Measurements from ENCODE around the gene FST.

The FST gene, protein sequence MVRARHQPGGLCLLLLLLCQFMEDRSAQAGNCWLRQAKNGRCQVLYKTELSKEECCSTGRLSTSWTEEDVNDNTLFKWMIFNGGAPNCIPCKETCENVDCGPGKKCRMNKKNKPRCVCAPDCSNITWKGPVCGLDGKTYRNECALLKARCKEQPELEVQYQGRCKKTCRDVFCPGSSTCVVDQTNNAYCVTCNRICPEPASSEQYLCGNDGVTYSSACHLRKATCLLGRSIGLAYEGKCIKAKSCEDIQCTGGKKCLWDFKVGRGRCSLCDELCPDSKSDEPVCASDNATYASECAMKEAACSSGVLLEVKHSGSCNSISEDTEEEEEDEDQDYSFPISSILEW

DNA sequence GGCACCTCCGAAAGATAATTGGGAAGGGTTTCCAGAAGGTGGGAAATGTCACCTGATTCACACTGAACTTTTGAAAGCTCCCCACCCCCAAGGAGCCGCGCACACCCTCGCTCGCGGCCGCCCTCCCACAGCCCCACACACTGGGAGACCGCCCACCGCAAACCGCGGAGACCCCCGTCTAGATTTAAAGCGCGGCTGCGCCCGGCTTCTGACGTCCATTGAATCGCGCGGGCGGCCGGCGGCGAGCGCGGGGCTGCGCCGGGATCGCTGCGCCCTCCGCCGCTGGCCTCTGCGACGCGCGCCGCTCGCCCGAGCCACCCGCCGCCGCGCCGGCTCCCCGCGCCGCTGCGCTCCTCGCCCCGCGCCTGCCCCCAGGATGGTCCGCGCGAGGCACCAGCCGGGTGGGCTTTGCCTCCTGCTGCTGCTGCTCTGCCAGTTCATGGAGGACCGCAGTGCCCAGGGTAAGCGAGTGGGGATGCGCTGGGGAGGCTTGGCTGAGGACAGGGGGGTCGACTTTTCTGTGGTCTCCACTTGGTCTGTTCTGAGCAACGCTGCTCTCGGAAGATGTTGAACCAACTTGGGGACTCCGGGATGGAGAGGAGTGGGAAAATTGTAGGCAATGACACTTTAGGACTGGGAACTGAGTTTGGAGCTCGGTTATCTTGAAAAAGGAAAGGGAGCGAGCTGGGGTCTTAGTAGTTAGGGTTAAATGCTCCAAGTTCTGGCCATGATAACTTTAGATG, at the start of gene FST:
Gene FST, plus strand, starts transcription at position 214 of the 743 bp plus-strand sequence. Its CDS starts 163 bp downstream, at position 377.
- no peak for DNase-seq (ENCODE audit: low read depth)

- no peak for DNase-seq (ENCODE audit: low read depth)
These were observed 48.8 kb upstream of the FST start for GRCh38 chr5:53431665-53432064.

GRCh38 chr5:53433026-53433425, 47.4 kb upstream of the FST start:
- DNase-seq (ENCODE audit: low read depth) = no peak

GRCh38 chr5:53434541-53434940, 45.9 kb upstream of the FST start:
- no peak for DNase-seq (ENCODE audit: low read depth)

GRCh38 chr5:53436480-53437191, 43.8 kb upstream of the FST start:
- DNase-seq (ENCODE audit: low read depth) = no peak

DNA sequence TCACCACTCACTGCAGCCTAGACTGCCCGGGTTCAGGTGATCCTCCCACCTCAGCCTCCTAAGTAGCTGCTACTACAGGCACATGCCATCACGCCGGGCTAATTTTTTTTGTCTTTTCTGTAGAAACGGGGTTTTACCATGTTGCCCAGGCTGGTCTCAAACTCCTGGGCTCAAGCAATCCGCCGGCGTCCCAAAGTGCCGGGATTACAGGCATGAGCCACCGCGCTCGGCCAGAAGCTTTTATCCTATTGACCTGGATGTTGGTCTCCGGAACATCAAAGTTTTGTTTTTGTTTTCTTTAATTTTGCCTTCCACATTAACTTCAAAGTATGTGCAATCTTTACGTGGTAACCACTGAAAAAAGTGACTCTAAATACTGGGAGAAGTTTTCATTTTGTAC, 42.4 kb upstream of the FST start:
- no peak for DNase-seq (ENCODE audit: low read depth)

- DNase-seq (ENCODE audit: low read depth) = no peak
These were observed 41.6 kb upstream of the FST start for GRCh38 chr5:53438486-53439472.

- DNase-seq (ENCODE audit: low read depth) = no peak
These were observed 37.5 kb upstream of the FST start for GRCh38 chr5:53442961-53443360.

DNA sequence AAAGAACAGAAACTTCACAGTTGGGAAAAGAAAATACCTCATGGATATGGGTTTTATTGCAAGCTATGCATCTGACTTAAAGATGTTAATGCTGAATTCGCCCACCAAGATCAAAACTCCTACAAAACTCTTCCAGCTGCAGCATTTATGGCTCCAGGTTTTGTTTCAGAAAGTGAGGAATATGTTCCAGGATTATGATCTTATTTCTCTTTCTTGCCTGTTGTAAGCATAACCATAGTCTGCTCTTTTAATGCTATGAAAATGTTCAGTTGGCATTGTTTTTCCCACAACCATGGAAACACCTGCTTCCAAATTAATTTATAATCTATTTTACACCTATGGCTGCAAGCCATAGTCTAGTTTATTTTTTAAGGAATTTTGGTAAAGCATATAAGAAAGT, 34.9 kb upstream of the FST start:
- DNase-seq (ENCODE audit: low read depth) = no peak

DNA sequence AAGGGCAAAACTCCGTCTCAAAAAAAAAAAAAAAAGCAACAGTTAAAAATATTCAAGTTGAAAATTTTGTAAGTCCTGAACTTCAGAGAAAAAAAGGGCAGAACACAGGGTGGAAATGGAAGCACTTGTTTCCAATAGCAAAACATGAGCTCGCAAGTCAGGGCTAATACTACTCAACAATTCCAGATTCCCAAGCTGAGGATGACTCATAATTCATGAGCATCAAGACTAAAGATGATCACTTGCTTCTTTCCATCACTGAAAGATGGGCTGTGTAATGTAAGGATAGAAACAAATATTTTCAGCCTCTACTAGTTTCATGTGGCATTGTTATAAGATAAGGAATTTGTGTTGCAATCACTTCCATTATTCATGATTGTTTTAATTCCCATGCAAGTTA, 33.5 kb upstream of the FST start:
- no peak for DNase-seq (ENCODE audit: low read depth)

DNA sequence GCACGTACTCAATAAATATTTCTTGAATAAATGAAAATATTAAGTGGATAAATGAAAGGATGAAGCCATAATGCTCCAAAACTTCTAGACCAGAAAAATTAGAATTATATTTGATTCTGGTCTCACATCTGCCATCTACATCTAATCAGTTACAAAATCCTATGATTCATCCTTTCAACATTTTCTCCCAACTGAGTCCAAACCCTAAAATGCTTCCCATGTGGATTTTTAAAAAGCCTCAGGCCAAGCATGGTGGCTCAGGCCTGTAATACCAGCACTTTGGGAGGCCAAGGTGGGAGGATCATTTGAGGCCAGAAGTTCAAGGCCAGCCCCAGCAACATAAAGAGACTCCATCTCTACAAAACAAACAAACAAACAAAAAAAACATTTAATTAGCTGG, 31.6 kb upstream of the FST start:
- DNase-seq (ENCODE audit: low read depth) = no peak

DNA sequence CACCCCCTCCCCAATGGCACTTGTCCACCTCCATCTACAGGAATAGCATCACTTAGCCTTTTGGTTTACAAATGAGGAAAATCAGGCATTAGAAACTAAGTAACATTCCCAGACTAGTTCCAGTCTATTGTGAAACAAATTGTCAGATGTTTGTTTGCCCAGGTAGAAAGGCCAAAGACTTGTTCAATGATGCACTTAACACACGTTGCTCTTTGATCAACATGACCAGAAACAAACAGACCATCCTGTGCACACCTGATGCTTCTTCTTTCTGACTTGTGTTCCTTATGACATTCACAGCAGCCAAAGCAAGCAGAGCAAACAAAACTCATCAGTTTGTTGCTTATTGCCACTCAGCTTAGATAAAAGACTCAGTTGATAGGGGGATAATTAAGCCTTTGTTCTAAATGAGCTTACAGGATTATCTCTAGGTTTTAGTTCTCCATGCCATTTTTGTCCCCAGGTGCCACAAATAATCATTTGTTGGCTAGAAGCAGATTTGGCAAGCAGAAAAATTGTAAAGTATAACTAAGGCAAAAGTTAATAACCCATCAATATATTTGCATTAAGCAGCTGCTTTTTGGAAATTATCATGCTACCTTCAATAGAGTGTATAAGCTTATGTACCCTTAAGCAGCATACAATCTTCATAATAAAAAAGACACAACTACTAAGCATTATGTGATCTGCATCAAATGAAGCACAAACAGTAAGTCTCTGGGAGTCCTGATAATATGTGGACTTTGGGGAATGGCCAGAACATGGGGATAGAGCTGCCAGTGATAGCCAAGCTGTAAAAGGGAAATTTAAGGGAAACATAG, 26.3 kb upstream of the FST start:
- no peak for DNase-seq (ENCODE audit: low read depth)

DNA sequence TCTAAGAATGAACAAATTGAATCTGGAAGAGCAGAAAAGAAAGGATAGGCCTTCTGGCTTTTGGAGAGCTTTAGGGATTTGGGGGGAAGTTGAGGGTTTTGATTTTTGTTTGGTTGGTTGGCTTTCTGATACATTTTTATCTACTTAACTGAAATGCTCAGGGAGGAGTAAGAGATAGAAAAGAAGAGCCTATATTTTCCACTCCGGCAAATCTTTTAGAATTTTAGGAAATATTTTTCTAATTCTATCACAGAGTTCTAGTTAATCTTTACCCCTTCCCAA, 25.8 kb upstream of the FST start:
- DNase-seq (ENCODE audit: low read depth) = no peak

DNA sequence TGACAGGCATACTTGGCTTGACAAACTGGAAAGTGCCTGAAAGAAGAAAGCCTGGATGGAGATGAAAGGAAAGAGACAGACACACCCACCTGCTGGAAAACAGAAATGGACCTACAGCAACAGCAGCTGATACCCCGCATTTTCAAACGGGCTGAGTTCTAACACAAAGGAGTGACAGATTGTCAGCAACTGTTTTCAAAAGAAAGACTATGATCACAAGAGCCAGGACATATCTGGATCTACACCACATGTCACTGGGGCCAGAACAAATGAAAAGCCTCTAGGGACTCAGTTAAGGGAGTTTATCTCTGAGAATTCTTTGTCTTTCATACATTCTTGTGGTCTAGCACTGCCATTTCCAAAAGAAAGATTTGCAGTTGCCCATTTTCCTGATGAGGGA, 24.1 kb upstream of the FST start:
- DNase-seq (ENCODE audit: low read depth) = no peak

DNA sequence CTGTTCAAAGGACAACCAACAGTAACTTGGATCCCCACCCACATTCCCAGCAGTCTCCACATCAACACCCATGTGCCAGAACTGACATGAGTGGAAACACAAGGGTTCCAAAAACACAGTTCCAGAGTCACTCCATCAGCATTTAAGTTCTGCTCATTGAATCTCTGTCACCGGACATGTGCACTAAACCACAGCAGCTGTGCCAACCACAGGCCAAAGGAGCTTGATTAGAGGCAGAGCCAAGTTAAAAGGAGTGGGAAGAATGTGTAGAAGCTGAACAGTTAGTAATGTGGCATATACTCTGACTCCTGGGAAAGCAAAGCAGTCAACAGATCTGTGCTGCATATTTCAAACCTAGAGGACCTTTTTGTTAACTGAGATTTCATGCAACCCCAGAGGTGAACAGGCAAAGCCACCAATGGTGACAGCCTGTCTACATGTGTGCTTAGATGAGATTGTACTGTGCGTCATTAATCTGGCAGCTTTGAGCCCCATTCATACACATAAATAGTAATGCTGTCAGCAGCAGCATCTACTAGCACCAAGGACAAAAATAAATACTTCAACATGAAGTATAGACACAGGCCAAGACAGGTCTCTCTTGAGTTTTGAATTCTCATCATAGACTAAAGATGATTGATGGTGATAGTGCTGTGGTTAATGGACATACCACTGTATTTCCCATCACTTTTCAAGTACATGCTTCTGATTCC, 16.4 kb upstream of the FST start:
- DNase-seq (ENCODE audit: low read depth) = no peak

DNA sequence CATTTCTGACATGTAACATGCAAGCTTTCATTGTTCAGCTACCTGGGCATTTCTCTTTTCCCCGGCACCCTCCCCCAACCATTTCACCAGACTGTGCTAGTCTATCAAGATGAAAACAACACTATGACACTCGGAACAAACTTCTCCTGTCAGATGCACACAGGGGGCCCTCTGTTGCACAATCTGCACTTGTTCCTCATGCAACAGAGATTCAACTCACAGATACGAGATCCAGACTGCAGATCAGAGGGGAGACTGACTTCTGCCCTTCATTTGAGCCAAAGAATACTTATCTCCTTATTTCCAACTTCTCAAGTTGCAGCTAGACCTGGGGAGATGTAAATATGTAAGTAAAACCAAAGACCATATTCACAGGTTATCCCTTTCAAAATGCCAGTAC, 15.7 kb upstream of the FST start:
- no peak for DNase-seq (ENCODE audit: low read depth)

- DNase-seq (ENCODE audit: low read depth) = no peak
These were observed 10.3 kb upstream of the FST start for GRCh38 chr5:53469946-53470687.

DNA sequence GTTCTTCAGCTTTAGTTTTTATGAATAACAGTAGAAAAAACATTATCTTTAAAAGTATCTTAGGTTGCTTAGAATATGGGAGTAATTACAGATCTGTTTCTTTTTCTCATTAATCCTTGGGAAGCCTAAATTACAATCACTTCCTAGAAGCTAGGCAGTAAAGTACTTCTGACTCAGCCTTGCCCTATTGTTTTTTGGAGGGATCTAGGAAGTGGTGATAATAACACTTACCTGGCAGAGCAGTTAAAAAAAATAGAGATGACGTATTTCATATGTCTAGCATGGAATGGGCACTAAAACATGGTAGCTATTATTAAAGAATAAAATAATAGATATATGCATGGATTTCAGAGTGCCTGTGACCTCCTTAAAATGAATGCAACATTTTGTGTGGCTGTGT, 8.2 kb upstream of the FST start:
- DNase-seq (ENCODE audit: low read depth) = no peak

GRCh38 chr5:53472720-53473510, 7.5 kb upstream of the FST start:
- DNase-seq (ENCODE audit: low read depth) = no peak

Data from stimulated activated CD8-positive, alpha-beta memory T cell treated with anti-CD3 and anti-CD28 coated beads, Interleukin-12 subunit alpha, Interleukin-12 subunit beta, amount 100 ng/mL, for 1 hour (primary cell).